ENCODE measurements around the gene APC2.
A peak's percentile ranks its signal among the peaks of the same experiment; 100 is the strongest.

Gene APC2

DNA sequence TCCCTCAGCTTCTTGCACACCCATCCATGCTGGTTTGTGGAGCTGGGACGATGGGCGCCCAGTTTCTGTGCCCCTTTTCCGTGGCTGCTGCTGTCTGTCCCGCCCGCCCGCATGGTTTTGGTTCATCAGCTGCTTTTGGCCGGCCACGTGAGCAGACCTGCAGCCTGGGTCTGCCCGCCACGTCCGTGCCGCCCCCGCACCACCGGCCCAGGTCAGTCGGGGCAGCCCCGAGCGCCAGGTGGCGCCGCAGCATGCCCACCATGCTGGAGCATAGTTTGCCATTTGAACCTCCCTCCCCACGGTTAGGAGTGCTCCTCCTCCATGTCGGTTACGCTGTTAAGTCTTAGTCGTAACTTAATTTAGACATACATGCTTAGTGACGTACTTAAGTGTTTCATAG, 27.0 kb upstream of the APC2 start:
- DNase-seq (no peak), ATAC-seq (no peak)
- H3K27me3 Mint-ChIP-seq = no peaks in the 10 kb centered on the region
- H3K4me1 Mint-ChIP-seq = peaks cover 5% of the 10 kb centered on the region
- H3K27ac Mint-ChIP-seq = no peak overlapping the region
- no peak overlapping the region for H3K4me3 Mint-ChIP-seq
- no peaks in the 10 kb centered on the region for H3K9me3 Mint-ChIP-seq

DNA sequence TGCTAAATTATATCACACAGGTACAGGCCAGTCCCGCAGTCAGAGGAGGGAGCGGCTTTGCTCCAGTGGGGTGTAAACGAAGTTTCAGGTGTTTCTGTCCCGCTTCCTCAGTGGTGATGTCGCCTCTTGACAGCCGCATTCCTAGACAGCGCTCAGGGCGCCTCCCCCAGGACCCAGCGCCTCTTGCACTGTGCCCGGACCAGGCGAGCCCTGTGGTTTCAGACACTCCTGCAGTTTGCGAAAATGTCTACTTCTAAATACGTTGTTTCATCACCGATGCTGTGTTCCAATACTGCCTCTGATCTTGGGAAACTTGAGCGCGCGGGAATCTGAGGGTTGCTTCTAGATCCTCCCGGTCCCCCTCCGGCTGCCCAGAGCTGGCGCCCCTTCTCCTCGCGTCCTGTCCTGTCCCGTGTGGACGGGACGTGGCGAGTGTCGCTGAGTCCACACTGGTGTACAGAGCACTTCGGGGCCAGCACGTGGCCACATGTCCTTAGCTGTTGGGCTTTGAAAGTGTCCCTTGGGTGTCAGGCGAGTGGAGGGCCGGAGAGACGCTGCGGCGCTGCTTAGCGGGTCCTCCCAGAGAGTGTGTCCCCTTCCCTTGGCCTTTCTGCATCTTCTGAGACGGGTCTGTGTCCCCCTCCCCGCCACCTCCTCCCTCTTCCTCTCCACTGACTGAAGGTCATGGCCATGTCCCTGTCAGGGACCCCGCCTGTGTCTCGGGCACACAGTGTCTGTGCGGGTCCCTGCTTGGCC, 26.3 kb upstream of the APC2 start:
- no peaks in the 10 kb centered on the region for H3K9me3 Mint-ChIP-seq
- no peak overlapping the region for H3K4me3 Mint-ChIP-seq
- no peaks in the 10 kb centered on the region for H3K27me3 Mint-ChIP-seq
- ATAC-seq (no peak), DNase-seq (no peak)
- peak overlapping the region in 1 of 2 donors; percentile 6 for H3K27ac Mint-ChIP-seq
- H3K4me1 Mint-ChIP-seq = peaks cover 5% of the 10 kb centered on the region

DNA sequence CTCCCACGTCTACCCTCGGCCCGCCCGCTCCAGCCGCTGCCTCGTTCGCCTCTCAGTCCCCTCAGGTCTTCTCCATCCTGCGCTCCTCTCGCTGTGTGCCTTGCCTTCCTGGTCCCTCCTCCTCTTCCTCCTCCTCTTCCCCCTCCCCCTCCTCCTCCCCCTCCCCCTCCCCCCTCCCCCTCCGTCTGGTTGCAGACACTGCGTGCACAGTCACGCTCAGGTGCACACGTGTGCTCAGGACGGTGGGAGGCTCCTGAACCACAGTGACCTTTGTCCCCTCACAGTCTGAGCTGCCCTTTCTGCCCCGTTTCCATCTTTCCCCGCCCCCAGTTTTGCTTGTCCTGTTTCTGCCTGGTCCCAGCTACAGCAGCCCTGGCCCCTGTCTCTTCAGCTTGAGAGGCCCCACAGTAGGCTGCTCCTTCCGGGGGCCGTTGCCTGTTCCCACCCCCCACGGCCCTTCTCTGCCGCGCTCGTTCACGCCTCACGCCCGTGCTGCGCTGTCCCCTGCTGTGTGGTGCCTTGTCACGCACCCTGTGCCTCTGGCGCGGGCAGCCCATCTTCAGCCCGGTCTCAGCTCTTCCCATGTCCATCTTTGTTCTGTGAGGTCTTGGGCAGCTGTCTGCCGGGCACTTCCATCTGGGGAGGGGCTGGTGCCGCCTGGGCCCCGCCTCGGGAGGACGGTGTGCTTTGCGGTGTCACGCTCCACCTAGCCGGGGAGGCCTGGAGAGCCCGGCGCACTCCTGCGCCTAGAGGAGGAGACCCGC, 25.5 kb upstream of the APC2 start:
- peak overlapping the region in 1 of 2 donors; percentile 89 for H3K27ac Mint-ChIP-seq
- peaks cover 5% of the 10 kb centered on the region for H3K4me1 Mint-ChIP-seq
- DNase-seq (no peak), ATAC-seq (no peak)
- H3K4me3 Mint-ChIP-seq = no peak overlapping the region
- no peaks in the 10 kb centered on the region for H3K27me3 Mint-ChIP-seq
- H3K9me3 Mint-ChIP-seq = no peaks in the 10 kb centered on the region

DNA sequence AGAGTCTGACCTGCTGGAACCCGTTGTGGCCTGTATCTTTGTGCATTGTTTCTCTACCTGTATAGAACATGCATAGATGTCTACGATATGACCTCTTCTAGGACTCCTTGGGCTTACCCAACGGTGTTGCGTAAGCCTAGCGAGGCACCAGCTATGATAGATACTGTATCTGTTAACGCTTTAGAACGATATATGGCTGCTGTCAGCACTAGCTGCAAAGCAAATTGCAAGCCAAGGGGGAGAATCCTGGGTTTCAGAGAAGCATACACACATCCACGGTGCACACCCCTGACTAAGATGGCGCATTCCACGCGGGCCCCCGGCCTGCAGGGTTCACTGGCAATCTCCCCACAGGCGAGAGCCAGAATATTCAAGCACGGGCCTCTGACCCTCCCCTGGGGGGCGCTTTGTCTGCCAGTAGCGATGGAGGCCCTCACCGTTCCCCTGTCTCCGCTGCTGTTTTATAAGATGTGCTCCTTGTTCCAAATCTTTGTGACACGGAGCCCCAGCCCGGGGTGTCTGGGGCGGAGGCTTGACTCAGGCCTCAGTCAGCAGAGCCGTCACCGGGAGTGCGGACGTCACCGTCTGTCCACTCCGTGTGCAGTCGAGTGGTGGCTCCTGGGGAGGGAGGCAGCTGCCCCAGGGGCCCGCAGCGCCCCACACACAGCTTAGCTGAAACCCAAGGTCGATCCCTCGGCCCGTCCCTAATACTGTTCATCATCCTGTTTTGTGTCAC, 24.7 kb upstream of the APC2 start:
- Mint-ChIP-seq H3K4me3 (no peak overlapping the region), H3K27ac (no peak overlapping the region), H3K27me3 (no peaks in the 10 kb centered on the region), H3K9me3 (no peaks in the 10 kb centered on the region), H3K4me1 (peaks cover 5% of the 10 kb centered on the region)
- ATAC-seq (no peak), DNase-seq (no peak)

DNA sequence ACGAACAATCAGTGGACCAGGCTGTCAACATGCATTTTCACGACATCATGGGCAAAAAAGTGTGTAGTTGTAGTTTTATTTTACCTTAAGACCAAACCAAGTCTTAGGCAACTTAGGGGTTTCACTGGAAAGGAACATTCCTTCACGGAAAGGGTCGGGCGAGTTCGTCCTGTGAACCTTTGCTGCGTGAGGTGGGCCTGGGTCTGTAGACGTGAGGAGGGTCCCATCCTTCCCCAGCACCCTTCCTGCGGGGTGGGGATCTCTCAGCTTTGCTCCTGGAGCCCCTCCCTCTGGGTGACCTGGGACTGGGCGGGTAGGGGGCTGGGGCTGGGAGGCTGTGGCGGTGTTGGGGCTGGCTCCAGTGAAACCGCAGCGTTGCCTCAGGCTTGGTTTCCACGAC, 24.0 kb upstream of the APC2 start:
- H3K9me3 Mint-ChIP-seq = no peaks in the 10 kb centered on the region
- H3K4me1 Mint-ChIP-seq = peaks cover 5% of the 10 kb centered on the region
- DNase-seq (no peak), ATAC-seq (no peak)
- H3K27ac Mint-ChIP-seq = no peak overlapping the region
- H3K27me3 Mint-ChIP-seq = no peaks in the 10 kb centered on the region
- H3K4me3 Mint-ChIP-seq = no peak overlapping the region

DNA sequence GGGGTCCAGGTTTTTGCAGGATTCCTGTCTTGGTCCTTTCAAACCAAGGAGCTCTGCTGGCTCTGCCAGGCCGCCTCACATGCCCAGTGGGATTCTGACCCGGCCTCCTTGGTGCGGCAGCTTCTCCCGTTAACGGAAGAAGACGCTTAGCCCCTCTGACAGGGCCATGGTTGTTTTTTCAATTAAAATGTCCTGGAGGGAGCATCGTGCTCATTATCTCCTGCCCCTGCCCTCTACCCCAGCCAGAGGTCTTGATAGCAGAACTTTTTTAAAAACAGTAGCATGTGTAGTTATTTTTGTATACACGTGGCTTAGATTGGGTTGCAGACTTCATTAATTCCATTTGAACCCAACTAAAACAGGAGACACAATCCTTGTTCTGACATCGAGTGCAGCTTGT, 23.2 kb upstream of the APC2 start:
- DNase-seq (no peak), ATAC-seq (no peak)
- no peaks in the 10 kb centered on the region for H3K9me3 Mint-ChIP-seq
- H3K4me1 Mint-ChIP-seq = peaks cover 5% of the 10 kb centered on the region
- no peak overlapping the region for H3K4me3 Mint-ChIP-seq
- no peak overlapping the region for H3K27ac Mint-ChIP-seq
- no peaks in the 10 kb centered on the region for H3K27me3 Mint-ChIP-seq

DNA sequence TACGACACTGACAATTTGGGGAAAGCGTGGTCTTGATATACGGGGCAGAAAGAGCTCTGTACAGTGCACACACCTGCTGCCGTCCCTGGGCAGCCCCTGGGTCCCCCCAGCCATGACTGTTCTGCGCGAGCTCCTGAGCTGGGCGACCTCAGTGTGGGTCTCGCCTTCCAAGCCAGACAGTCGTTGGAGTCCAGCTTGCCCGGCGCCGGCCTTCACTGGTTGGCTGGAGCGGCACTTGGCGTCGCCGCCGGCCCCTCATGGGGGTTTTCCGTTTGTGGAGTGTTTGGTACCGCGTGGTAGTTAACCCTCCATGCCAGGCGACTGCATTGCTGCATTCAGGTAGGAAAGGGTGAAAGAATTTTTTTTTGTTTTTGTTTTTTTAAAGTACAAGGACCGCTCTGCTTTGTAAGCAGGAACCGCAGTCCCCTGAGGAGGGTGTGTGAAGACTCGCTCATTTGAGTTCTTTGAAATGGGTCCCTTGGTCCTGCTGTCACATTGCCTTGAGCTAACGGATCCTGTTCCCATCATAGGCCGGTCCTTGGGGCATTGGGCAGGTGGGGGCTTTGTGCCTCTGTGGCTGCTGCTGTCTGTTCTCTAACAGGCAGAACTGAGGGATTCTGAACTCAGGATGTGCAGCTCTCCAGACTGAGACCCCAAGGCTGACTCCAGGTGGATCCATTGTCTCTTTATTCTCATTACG, 22.6 kb upstream of the APC2 start:
- H3K27me3 Mint-ChIP-seq = no peaks in the 10 kb centered on the region
- DNase-seq (no peak), ATAC-seq (no peak)
- no peak overlapping the region for H3K4me3 Mint-ChIP-seq
- no peak overlapping the region for H3K27ac Mint-ChIP-seq
- no peaks in the 10 kb centered on the region for H3K9me3 Mint-ChIP-seq
- peaks cover 5% of the 10 kb centered on the region for H3K4me1 Mint-ChIP-seq

DNA sequence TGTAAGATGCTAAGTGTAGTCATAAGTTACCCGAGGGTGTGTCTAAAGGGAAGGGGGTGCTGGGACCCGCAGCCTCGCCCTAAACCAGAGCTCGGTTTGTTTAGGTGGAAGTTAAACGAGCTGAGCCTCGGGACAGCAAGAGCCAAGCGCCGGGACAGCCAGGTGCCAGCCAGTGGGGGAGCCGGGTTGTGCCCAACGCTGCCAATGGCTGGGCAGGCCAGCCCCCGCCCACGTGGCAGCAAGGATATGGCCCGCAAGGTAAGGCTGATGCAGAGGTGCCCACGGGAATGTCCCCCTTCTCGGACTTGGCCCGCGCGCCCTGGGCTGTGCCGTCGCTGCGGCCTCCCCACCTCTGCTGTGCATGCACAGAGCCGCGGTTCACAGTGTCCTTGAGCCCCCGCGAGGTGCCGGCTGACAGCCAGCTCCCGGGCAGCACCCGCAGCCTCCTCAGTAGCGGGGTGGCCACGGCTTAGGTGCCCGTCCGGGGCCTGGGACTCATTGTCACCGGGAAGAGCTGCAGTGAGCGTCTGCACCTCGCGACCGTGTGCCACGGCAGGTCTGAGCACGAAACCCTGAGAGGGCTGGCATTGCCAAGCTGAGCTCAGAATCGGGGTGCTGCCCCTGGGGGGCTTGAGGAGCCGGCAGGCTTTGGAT, 21.1 kb upstream of the APC2 start:
- no peak for ATAC-seq

DNA sequence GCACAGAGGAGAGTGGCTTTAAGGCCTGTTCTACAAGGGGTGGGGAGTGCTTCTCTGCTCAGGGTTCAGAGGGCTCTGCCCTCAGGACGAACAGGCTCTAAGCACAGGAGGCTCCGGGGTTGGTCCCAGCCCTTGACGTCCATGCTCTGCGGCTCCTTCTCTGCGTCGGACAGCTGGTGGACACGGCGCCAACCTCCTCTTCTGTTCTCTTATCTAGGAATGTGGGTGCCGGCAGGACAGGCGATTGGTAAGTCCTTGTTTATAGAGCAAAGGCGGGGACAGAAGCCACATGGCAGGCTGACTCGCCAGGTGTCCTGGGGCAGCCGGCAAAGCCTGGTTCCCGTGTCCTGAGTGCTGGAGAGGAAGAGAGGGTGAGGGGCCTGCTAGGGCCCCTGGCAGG, 20.2 kb upstream of the APC2 start:
- Mint-ChIP-seq H3K27me3 (no peaks in the 10 kb centered on the region), H3K4me1 (no peaks in the 10 kb centered on the region), H3K27ac (no peak overlapping the region), H3K4me3 (no peak overlapping the region), H3K9me3 (no peaks in the 10 kb centered on the region)
- DNase-seq (no peak), ATAC-seq (no peak)

More for the DNA sequence above, 21.1 kb upstream of the APC2 start:
- Mint-ChIP-seq H3K27me3 (no peaks in the 10 kb centered on the region), H3K4me3 (no peak overlapping the region), H3K9me3 (no peaks in the 10 kb centered on the region), H3K4me1 (no peaks in the 10 kb centered on the region), H3K27ac (no peak overlapping the region)
- DNase-seq = no peak

DNA sequence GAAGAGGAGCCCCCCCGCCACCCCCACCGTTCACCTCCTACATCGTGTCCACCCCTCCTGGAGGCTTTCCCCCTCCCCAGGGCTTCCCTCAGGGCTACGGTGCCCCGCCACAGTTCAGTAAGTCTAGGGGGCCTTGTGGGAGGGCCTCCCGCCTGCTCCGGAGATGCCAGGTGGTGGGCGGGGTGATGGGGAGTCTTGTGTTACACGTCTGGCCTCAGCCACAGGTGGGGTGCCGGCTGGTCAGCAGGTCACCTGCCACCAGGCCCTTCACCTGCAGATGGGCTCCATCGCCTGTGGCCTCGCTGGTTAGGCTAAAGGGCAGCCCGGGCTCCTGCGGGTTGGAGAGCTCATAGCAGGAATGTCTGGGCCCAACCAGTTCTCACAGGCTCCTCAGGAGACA, 19.7 kb upstream of the APC2 start:
- H3K9me3 Mint-ChIP-seq = no peaks in the 10 kb centered on the region
- H3K27me3 Mint-ChIP-seq = no peaks in the 10 kb centered on the region
- no peak overlapping the region for H3K4me3 Mint-ChIP-seq
- ATAC-seq = no peak
- no peaks in the 10 kb centered on the region for H3K4me1 Mint-ChIP-seq
- DNase-seq = no peak
- H3K27ac Mint-ChIP-seq = peak overlapping the region in 1 of 2 donors; percentile 71

DNA sequence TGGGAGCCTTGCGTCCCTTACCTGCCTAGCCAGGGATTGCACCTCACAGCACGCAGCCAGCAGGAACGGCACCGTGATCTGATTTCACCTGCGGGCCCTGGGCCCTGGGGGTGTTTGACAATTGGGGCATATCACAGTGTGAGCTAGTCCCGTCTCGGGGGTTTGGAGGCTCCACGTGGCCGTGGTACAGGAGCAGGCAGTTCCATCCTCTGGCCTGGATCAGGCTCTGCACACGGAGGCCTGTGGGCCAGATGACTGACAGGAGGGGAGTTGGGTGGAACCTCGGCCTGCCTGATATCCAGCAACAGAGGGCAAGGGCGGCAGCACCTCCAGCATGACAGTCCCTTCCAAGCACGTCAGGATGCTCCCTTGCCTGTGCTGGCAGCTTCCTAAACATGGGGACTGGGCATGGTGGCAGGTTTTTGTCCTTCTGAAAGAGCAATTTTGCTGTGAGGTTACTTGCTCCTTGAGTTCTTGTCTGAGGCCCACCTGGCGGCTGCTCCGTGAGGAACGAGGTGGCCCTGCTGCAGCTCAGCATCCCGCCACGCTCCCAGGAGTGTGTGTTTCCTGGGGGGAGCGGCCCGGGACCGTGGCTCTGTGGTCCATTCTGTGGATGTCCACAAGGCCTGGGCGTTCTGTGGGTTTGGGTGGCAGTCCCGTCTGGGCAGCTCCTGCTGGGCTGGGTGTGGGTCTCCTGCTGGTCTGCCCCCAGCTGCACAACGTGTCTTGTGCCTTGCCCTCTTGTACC, 18.0 kb upstream of the APC2 start:
- no peaks in the 10 kb centered on the region for H3K9me3 Mint-ChIP-seq
- no peaks in the 10 kb centered on the region for H3K4me1 Mint-ChIP-seq
- H3K27ac Mint-ChIP-seq = peak overlapping the region in 1 of 2 donors; percentile 77
- DNase-seq (no peak), ATAC-seq (no peak)
- H3K4me3 Mint-ChIP-seq = peak overlapping the region in 1 of 2 donors; percentile 35
- no peaks in the 10 kb centered on the region for H3K27me3 Mint-ChIP-seq

DNA sequence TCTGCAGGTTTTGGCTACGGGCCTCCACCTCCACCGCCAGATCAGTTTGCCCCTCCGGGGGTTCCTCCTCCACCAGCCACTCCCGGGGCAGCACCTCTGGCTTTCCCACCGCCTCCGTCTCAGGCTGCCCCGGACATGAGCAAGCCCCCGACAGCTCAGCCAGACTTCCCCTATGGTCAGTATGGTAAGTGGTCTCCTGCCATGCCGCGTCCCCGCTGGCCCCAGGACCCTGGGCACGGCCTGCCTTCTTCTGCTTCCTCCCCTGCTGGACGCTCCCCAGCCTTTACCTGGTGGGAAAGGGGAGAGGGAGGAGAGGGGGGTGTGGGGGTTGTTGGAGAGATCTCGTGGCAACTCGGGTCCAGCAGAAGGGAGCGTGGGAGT, 17.4 kb upstream of the APC2 start:
- no peaks in the 10 kb centered on the region for H3K27me3 Mint-ChIP-seq
- H3K9me3 Mint-ChIP-seq = no peaks in the 10 kb centered on the region
- peak overlapping the region in 1 of 2 donors; percentile 85 for H3K27ac Mint-ChIP-seq
- ATAC-seq = no peak
- H3K4me3 Mint-ChIP-seq = peak overlapping the region in 1 of 2 donors; percentile 35
- peaks cover 1% of the 10 kb centered on the region for H3K4me1 Mint-ChIP-seq
- DNase-seq = no peak

DNA sequence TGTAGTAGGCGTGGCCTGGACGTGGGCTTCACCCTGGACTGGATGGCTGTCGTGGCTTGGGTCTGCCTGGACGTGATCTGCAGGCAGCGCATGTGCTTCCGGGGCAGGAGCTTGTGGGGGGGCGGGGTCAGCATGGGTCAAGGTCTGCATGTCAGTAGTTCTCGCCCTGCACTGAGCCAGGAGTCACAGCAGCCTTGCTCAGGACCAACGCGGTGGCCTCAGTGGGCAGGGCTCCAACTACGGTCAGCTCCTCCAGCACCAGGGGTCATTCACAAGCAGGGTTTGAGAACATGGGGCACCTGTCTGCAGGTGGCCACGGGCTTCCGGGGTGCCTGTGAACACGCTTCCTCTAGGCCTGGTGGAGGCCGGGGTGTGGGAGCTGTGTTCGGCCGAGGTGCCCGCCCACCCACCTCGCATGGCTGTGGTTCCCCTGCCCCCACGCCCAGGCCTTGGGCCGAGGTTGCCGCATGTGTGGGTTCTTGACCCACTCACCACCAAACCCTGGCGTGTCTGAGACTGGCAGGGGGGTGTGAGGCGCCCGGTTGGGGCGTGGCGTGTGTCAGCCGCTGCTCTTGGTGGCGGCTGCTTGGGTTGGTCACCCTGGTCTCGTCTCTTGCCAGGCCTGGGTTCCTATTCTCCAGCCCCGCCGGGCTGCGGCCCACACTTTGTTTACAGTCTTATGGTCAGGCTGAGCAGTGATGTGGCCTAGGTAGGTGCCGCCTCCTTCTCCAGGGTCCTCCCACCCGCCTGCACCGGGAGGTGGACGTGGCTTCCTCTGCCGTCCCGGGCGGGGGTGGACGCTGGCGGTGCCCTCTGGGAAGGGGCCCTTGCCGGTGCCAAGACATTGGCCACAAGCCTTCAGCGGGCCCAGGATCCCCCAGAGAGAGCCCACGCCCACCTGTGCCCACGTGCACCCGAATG, 16.5 kb upstream of the APC2 start:
- Mint-ChIP-seq H3K9me3 (no peaks in the 10 kb centered on the region), H3K27me3 (no peaks in the 10 kb centered on the region), H3K4me3 (no peak overlapping the region), H3K27ac (peak overlapping the region in 1 of 2 donors; percentile 78), H3K4me1 (peaks cover 10% of the 10 kb centered on the region)
- no peak for DNase-seq
- ATAC-seq = no peak

DNA sequence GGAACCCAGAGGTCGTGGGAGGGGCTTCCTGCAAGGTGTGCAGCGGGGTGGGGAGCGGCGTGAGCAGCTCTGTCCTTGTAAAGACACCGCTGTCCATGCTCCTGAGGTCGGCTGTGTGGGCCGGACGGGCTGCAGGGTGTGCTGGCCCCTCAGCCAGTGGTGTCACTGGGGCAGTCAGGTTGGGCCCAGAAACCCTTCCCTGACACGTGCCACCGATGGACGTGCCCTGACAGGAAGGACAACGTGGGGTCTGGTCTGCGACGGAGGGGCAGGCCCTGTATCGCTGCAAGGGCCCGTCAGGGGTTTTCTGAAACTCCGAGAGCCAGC, 15.9 kb upstream of the APC2 start:
- no peaks in the 10 kb centered on the region for H3K9me3 Mint-ChIP-seq
- no peak overlapping the region for H3K27ac Mint-ChIP-seq
- ATAC-seq (no peak), DNase-seq (no peak)
- no peaks in the 10 kb centered on the region for H3K27me3 Mint-ChIP-seq
- H3K4me1 Mint-ChIP-seq = peaks cover 11% of the 10 kb centered on the region
- no peak overlapping the region for H3K4me3 Mint-ChIP-seq

Measured in stimulated activated naive CD8-positive, alpha-beta T cell treated with anti-CD3 and anti-CD28 coated beads, Interleukin-15, amount 100 ng/mL, for 72 hours (primary cell).